ENCODE results near the gene PAQR8.
"Not testable (repeated sequence)": the region's sequence is repeated elsewhere in the genome, so short reads cannot be mapped to it uniquely, and the experiment has no call there.

PAQR8 gene

DNA sequence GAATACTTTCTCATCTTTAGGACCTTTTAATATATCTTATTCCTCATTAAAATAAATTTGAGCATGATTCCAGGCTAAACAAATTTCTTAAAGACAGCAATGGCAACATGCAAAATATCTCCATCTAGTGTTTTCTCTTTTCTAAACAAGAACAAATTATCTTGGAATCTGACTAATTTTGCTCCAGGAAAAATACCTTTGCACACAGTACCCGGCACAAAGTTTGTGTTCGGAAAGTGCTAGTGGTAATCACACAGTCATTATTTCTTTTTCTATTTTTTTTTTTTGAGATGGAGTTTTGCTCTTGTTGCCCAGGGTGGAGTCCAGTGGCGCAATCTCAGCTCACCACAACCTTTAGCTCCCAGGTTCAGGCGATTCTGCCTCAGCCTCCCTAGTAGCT lies 50.0 kb downstream of the PAQR8 start:
- DNase-seq (ENCODE audit: low read depth): no peak

- no peak for DNase-seq (ENCODE audit: low read depth)
Observed at GRCh38 chr6:52415333-52415732, 53.4 kb downstream of the PAQR8 start.

- no peak for DNase-seq (ENCODE audit: low read depth)
Observed at GRCh38 chr6:52415917-52416628, 54.1 kb downstream of the PAQR8 start.

DNA sequence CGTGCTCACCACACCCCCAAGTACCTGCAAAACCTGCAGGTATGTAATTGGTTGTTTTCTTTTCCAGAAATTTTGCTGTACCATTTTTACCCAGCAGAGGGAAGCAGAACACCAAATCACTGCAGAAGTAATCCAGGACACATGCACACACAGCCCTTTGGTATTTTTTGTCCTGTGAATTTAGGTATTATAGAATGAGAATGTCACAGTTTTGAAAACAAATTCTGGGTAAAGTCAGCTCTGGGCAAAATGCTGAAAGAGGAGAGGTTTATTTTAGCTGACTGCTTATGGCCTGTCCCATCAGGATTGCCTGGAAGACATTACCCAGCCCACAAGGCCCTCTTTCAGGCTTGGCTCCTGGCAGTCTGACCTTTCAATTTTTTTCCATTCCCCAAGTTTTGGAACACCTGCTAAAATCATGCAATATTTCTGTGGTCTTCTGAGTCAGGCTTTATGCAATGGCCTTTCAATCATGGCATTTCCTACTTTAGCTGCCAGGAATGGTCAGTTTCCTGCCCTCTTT lies 54.7 kb downstream of the PAQR8 start:
- DNase-seq (ENCODE audit: low read depth): no peak

DNA sequence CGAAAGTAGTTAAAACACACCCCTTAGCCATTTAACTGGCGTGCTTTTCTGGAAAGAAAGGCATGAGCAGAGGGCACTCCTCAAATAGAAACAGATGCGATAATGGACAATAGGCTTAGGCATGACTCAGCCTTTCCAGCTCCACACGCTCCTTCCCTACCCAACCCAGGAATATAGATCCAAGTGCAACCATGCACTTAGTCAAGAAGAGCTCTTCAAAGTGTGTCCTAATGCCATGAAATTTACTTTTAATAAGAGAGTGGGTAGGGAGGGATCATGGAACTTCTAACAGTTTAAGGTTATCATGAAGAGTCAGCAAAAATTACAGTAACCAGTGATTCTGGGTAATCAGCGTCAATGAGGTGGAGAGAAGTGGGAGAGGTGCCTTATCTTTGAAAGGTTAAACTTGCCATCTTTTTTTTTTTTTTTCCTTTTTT lies 55.7 kb downstream of the PAQR8 start:
- no peak for DNase-seq (ENCODE audit: low read depth)

DNA sequence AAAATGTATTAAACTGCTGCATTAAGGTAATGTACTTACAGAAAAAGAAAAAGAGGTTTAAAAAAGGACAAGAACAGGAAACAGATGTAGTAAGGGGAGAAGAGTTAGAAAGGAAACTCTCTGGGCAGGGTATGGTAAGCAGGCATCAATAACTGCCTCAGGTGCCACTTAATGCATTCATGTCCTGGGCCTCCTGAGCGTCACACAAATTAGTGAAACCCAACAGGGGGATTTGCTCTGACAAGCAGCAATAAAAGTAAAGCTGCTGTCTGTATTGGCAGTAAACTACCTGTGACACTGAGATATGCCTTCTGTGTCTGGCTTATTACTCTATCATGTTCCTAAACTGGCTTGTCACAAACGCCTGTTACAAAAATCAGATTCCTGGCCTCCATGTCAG lies 56.7 kb downstream of the PAQR8 start:
- DNase-seq (ENCODE audit: low read depth): no peak

- peak; percentile 98 for DNase-seq (ENCODE audit: low read depth)
Observed at GRCh38 chr6:52419809-52420667, 58.1 kb downstream of the PAQR8 start, which contains the start of gene EFHC1. EFHC1 (plus strand) TSS chr6:52420342; CDS start chr6:52420411, 69 bp downstream.

DNA sequence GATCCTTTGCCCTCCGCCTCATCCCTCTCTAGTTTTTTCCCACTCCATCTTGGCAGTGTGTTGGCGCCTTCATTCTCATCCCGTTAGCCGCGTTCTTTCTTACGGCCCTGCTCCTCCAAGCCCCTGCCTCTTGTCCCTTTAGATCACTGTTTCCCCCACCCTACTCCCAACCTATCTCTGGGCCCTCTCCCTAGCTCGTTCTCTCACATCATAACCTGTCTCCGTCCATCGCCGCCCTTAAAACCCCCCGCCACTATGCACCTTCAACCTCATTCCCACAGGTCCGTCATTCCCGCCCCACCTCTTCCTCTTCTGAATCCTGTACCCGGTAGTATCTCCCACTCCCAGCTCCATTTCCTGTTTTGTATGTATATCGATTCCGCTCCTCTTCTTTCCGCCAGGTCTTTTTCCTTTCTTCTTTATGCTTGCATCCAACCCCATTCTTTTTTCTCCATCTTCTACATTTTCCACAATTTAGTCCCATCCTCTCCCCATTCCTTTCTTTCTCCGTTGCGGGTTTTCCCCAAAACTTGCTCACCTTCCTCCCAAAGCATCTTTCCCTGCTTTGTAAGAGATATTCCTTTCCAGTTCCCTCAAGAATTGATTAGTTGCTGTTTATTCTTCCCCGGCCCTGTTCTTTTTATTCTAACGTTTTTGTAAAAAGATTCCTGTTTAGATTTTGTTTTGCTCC lies 58.9 kb downstream of the PAQR8 start:
- DNase-seq (ENCODE audit: low read depth): no peak

DNA sequence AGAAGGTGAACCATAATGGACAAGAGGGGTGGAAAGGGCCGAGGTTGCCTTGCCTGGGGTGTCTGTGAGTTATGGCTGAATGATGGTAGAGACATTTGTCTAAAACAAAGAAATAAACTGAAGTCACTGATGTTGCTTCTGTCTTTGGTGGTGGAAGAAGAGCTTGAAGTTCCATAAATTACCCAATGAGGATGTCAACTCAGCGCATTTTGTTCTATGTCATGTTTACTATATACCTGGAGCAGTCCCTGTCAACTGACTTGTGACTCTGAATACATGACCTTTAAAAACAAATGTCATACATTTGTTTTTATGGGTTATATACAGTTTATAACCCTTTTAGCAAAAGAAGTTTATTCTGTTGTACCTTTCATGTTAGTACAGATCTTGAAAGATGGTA lies 60.2 kb downstream of the PAQR8 start:
- no peak for DNase-seq (ENCODE audit: low read depth)

DNA sequence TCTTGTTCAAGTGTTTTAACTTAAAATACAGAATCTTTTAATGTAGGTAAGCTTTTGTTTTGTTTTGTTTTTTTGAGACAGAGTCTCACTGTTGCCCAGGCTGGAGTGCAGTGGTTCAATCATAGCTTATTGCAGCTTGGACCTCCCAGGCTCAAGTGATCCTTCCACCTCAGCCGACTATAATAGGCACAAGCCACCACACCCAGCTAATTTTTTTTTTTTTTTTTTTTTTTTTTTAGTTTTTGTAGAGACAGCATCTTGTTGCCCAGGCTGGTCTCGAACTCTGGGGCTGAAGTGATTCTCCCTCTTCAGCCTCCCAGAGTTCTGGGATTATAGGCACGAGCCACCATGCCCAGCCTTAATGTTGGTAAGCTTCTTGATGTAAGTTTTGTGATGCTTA lies 61.5 kb downstream of the PAQR8 start:
- DNase-seq (ENCODE audit: low read depth): no peak

- no peak for DNase-seq (ENCODE audit: low read depth)
Observed at GRCh38 chr6:52423971-52424381, 62.0 kb downstream of the PAQR8 start.

DNA sequence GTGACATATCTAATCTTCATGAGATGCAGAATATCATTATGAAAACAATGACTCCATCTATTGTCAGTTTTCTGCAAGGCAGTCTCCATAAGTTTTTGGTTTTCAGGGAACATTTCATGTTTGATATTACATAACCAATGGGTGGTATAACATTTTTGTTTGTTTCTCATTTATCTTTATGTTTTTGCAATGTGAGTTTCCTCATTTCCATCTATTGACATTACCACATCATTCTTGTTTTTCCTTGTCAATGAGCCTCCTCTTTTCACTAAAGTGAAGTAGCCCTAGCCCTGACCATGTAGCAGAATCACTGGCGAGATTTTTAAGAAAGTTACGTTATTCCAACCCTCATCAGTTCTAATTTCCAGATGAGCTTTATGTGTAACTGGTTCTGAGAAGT lies 62.6 kb downstream of the PAQR8 start:
- DNase-seq (ENCODE audit: low read depth): no peak

- no peak for DNase-seq (ENCODE audit: low read depth)
Observed at GRCh38 chr6:52426667-52427066, 64.7 kb downstream of the PAQR8 start.

DNA sequence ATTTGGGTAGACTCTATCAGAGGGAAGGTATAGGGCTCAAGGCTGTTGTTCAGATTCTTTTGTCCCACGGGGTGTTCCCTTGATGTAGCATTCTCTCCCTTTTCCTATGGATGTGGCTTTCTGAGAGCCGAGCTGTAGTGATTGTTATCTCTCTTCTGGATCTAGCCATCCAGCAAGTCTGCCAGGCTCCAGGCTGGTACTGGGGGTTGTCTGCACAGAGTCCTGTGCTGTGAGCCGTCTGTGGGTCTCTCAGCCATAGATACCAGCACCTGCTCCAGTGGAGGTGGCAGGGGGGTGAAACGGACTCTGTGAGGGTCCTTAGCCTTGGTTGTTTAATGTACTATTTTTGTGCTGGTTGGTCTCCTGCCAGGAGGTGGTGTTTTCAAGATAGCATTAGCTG lies 71.3 kb downstream of the PAQR8 start:
- DNase-seq (ENCODE audit: low read depth): not testable (repeated sequence)

- DNase-seq (ENCODE audit: low read depth): no peak
Observed at GRCh38 chr6:52435345-52435744, 73.4 kb downstream of the PAQR8 start.

DNA sequence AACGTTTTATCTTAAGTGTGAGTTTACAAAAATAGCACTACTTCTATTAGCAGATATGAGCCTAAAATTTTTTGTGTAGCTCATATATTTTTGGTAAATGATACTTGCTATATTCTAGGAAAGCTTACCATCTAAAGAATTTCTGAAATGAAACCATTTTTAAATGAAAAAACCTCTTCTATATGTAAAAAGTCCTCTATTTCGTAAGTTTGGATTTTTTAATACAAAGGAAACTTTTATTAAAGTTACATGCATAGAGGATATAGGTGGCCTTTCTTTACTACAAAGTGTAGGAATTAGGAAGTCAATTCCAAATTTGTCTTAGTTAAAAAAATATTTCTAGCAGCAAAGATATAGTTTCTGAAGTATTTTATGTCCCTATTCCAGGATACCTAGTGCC lies 77.0 kb downstream of the PAQR8 start:
- DNase-seq (ENCODE audit: low read depth): no peak

- DNase-seq (ENCODE audit: low read depth): no peak
Observed at GRCh38 chr6:52454556-52454955, 92.6 kb downstream of the PAQR8 start.

- DNase-seq (ENCODE audit: low read depth): no peak
Observed at GRCh38 chr6:52457096-52457495, 95.1 kb downstream of the PAQR8 start.
